Thymus (tissue), 11 donors: ENCODE results near the gene PCYOX1L. TPM values are rescaled to one million over a fixed set of nuclear protein-coding genes. Genes with fewer than 3 reads are reported as not detected.

Source experiments
- DNase-seq, 9 donors: peaks; one replicate each; pipeline ENCODE4 v3.0.0-alpha.2; 2013; ENCODE audit warnings: low spot score in 9 of 9, low read depth in 6 of 9, missing footprints in 1 of 9
- H3K27ac ChIP-seq, 2 donors: one replicate each; pipeline ENCODE4 v1.5.1; 2013; ENCODE audit warnings: control low read depth in 1 of 2, low read depth in 1 of 2, low read length in 1 of 2, mild to moderate bottlenecking in 1 of 2, moderate library complexity in 1 of 2
- H3K27me3 ChIP-seq, 2 donors: one replicate each; pipeline ENCODE4 v1.5.1; 2013; ENCODE audit warnings: low read length in 1 of 2; ENCODE audit not compliant: control insufficient read depth in 2 of 2, insufficient read depth in 1 of 2
- H3K36me3 ChIP-seq, 2 donors: one replicate each; pipeline ENCODE4 v1.5.1; 2013; ENCODE audit warnings: low read length in 1 of 2, mild to moderate bottlenecking in 1 of 2, moderate library complexity in 1 of 2; ENCODE audit not compliant: control insufficient read depth in 2 of 2, insufficient read depth in 2 of 2
- H3K4me1 ChIP-seq, 2 donors: one replicate each; pipeline ENCODE4 v1.5.1; 2013; ENCODE audit warnings: low read length in 2 of 2; ENCODE audit not compliant: control insufficient read depth in 2 of 2, insufficient read depth in 2 of 2
- H3K4me3 ChIP-seq, 2 donors: one replicate each; pipeline ENCODE4 v1.5.1; 2013; ENCODE audit warnings: low read length in 2 of 2, control low read depth in 1 of 2, mild to moderate bottlenecking in 1 of 2
- H3K9me3 ChIP-seq, 2 donors: one replicate each; pipeline ENCODE4 v1.5.1; 2013; ENCODE audit warnings: low read length in 1 of 2, mild to moderate bottlenecking in 1 of 2; ENCODE audit not compliant: control insufficient read depth in 2 of 2, insufficient read depth in 1 of 2
- WGBS: extraction: QIAGEN DNeasy Blood & Tissue Kit; methylation state at CpG from one replicate; pipeline ENCODE4 v1.1.7; 2013; 5-methylcytosine and 5-hydroxymethylcytosine counted together
- polyA plus RNA-seq: library from polyadenylated mRNA; stranded (reverse); fragments of 200-250 nt; gene quantifications from one replicate; pipeline ENCODE4 v1.2.3, GENCODE V29; 2013
- total RNA-seq: library from RNA; stranded (reverse); fragments of 120-200 nt; gene quantifications from one replicate; pipeline ENCODE4 v1.2.4, GENCODE V29; 2013
- donor health status: healthy.

PCYOX1L gene
- total and polyA plus RNA-seq, 2 donors = 8.4 to 19.7 TPM

- 90% methylated on average over 6 of the region's 6 CpGs for WGBS
- Histone ChIP-seq H3K4me3 (no peak overlapping the region), H3K27ac (no peak overlapping the region), H3K9me3 (no peaks in the 10 kb centered on the region), H3K27me3 (no peaks in the 10 kb centered on the region), H3K4me1 (peaks cover 4 to 50% of the 10 kb centered on the region in 2 donors), H3K36me3 (no peaks in the 10 kb centered on the region)
- DNase-seq = no peak
These were observed 61.2 kb downstream of the PCYOX1L start for GRCh38 chr5:149418910-149419531.

Other genes starting within 250 kb of the PCYOX1L start
- 1.4 TPM for gene ABLIM3, start 216.6 kb upstream of the PCYOX1L start, total RNA-seq
- 7.3 TPM for gene ABLIM3, start 216.6 kb upstream of the PCYOX1L start, polyA plus RNA-seq
- 8.0 TPM for gene AFAP1L1, start 86.2 kb upstream of the PCYOX1L start, total RNA-seq
- 12.6 TPM for gene AFAP1L1, start 86.2 kb upstream of the PCYOX1L start, polyA plus RNA-seq
- 13.2 TPM for gene GRPEL2, start 12.5 kb upstream of the PCYOX1L start, total RNA-seq
- 9.5 TPM for gene GRPEL2, start 12.5 kb upstream of the PCYOX1L start, polyA plus RNA-seq
- 0.24 TPM for gene IL17B, start 21.2 kb downstream of the PCYOX1L start, total RNA-seq
- 1.2 TPM for gene IL17B, start 21.2 kb downstream of the PCYOX1L start, polyA plus RNA-seq
- 171 TPM for gene CSNK1A1, start 193.4 kb downstream of the PCYOX1L start, total RNA-seq
- 91.6 TPM for gene CSNK1A1, start 193.4 kb downstream of the PCYOX1L start, polyA plus RNA-seq
- 1.1 TPM for gene ARHGEF37, start 223.5 kb downstream of the PCYOX1L start, total RNA-seq
- 2.5 TPM for gene ARHGEF37, start 223.5 kb downstream of the PCYOX1L start, polyA plus RNA-seq